Trophoblast cell (in vitro differentiated cells and primary cell): Measurements from ENCODE around the gene TSKS.
A peak's percentile ranks its signal among the peaks of the same experiment; 100 is the strongest.

Experiments used
- DNase-seq, 2 donors: peaks; one replicate each; pipeline ENCODE4 v3.0.0-alpha.2; 2016
- H2AFZ ChIP-seq: 2 replicates; pipeline ENCODE4 v1.6.1; 2013; ENCODE audit warnings: low read length, moderate library complexity, mild to moderate bottlenecking; ENCODE audit not compliant: insufficient read depth, poor library complexity
- H2AK5ac ChIP-seq: 2 replicates; pipeline ENCODE4 v1.6.1; 2013; ENCODE audit warnings: mild to moderate bottlenecking, low read length
- H2BK120ac ChIP-seq: 2 replicates; pipeline ENCODE4 v1.6.1; 2013; ENCODE audit warnings: low read length, mild to moderate bottlenecking, moderate library complexity; ENCODE audit not compliant: insufficient read depth, poor library complexity
- H2BK12ac ChIP-seq: 2 replicates; pipeline ENCODE4 v1.6.1; 2013; ENCODE audit warnings: mild to moderate bottlenecking, low read length, moderate library complexity
- H2BK5ac ChIP-seq: 2 replicates; pipeline ENCODE4 v1.6.1; 2013; ENCODE audit warnings: low read length, low read depth, moderate library complexity, mild to moderate bottlenecking; ENCODE audit not compliant: poor library complexity
- H3K14ac ChIP-seq: 2 replicates; pipeline ENCODE4 v1.6.1; 2013; ENCODE audit warnings: mild to moderate bottlenecking, low read length
- H3K18ac ChIP-seq: 2 replicates; pipeline ENCODE4 v1.6.1; 2013; ENCODE audit warnings: mild to moderate bottlenecking, low read length
- H3K23ac ChIP-seq: 2 replicates; pipeline ENCODE4 v1.6.1; 2013; ENCODE audit warnings: low read length
- H3K27ac ChIP-seq: 2 replicates; pipeline ENCODE4 v1.5.1; 2013; ENCODE audit warnings: low read depth, mild to moderate bottlenecking, inconsistent platforms, low read length, moderate library complexity
- H3K27me3 ChIP-seq: 2 replicates; pipeline ENCODE4 v1.6.1; 2013; ENCODE audit warnings: inconsistent platforms, mild to moderate bottlenecking, low read length, moderate library complexity; ENCODE audit not compliant: insufficient read depth
- H3K36me3 ChIP-seq, 2 experiments: 1 replicate in 1 of 2; 2 replicates in 1 of 2; pipeline ENCODE4 v1.6.1; 2013; ENCODE audit warnings: low read length in 2 of 2, mild to moderate bottlenecking in 2 of 2, moderate library complexity in 1 of 2; ENCODE audit not compliant: insufficient read depth in 2 of 2, control insufficient read depth in 1 of 2
- H3K4ac ChIP-seq: 2 replicates; pipeline ENCODE4 v1.6.1; 2013; ENCODE audit warnings: low read depth, mild to moderate bottlenecking, low read length, moderate library complexity
- H3K4me1 ChIP-seq, 2 experiments: 1 replicate in 1 of 2; 2 replicates in 1 of 2; pipeline ENCODE4 v1.6.1; 2013; ENCODE audit warnings: low read length in 2 of 2, mild to moderate bottlenecking in 2 of 2, moderate library complexity in 1 of 2; ENCODE audit not compliant: insufficient read depth in 2 of 2, control insufficient read depth in 1 of 2
- H3K4me2 ChIP-seq: 2 replicates; pipeline ENCODE4 v1.6.1; 2013; ENCODE audit warnings: inconsistent platforms, mild to moderate bottlenecking, low read length, moderate library complexity
- H3K4me3 ChIP-seq: 2 replicates; pipeline ENCODE4 v1.5.1; 2013; ENCODE audit warnings: mild to moderate bottlenecking, low read depth, low read length, inconsistent platforms
- H3K79me1 ChIP-seq: one replicate; pipeline ENCODE4 v1.6.1; 2013; ENCODE audit warnings: low read length
- H3K79me2 ChIP-seq: 2 replicates; pipeline ENCODE4 v1.6.1; 2013; ENCODE audit warnings: low read length, mild to moderate bottlenecking; ENCODE audit not compliant: control insufficient read depth, insufficient read depth, poor library complexity
- H3K9ac ChIP-seq: 2 replicates; pipeline ENCODE4 v1.6.1; 2013; ENCODE audit warnings: mild to moderate bottlenecking, low read length
- H3K9me3 ChIP-seq: 2 replicates; pipeline ENCODE4 v1.6.1; 2013; ENCODE audit warnings: low read depth, mild to moderate bottlenecking, control low read depth, inconsistent platforms, low read length; ENCODE audit not compliant: insufficient read depth
- H4K12ac ChIP-seq: 2 replicates; pipeline ENCODE4 v1.6.1; 2013; ENCODE audit warnings: low read depth, mild to moderate bottlenecking, low read length, moderate library complexity
- H4K8ac ChIP-seq: 2 replicates; pipeline ENCODE4 v1.6.1; 2013; ENCODE audit warnings: low read depth, mild to moderate bottlenecking, low read length, moderate library complexity
- H4K91ac ChIP-seq: one replicate; pipeline ENCODE4 v1.6.1; 2013; ENCODE audit warnings: low read depth, mild to moderate bottlenecking, low read length, moderate library complexity
- WGBS: extraction: QIAGEN DNeasy Blood & Tissue Kit; methylation state at CpG from one replicate; pipeline ENCODE4 v1.1.7; 2013; ENCODE audit warnings: missing lambda C conversion rate; ENCODE audit not compliant: insufficient read length, insufficient coverage; ENCODE audit errors: extremely low coverage; 5-methylcytosine and 5-hydroxymethylcytosine counted together

Gene TSKS

DNA sequence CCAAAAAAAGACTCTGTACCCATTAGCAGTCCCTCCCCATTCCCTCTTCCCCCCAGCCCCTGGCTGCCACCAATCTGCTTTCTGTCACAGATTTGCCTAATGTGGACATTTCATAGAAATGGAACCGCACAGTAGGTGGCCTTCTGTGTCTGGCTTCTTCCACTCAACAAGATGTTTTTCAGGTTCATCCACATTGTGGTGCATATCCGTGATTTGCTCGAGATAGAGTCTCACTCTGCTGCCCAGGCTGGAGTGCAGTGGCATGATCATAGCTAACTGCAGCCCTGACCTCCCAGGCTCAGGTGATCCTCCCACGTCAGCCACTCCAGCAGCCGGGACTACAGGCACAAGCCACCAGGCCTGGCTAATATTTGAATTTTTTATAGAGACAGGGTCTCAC is 24.6 kb upstream of the TSKS start:
- Histone ChIP-seq H2AK5ac (no peak overlapping the region), H3K9me3 (peaks cover 2% of the 10 kb centered on the region), H2BK5ac (no peak overlapping the region), H3K4ac (no peak overlapping the region), H3K9ac (no peak overlapping the region), H3K4me2 (no peak overlapping the region), H3K18ac (no peak overlapping the region), H3K79me1 (peaks cover 2% of the 10 kb centered on the region), H3K4me3 (no peak overlapping the region), H2AFZ (no peak overlapping the region), H4K91ac (no peak overlapping the region), H3K27ac (no peak overlapping the region), H3K79me2 (no peaks in the 10 kb centered on the region), H3K23ac (no peak overlapping the region), H2BK12ac (no peak overlapping the region), H3K4me1 (peaks cover 6 to 10% of the 10 kb centered on the region in 2 experiments), H3K14ac (no peak overlapping the region), H4K8ac (no peak overlapping the region), H4K12ac (no peak overlapping the region), H3K27me3 (no peaks in the 10 kb centered on the region), H3K36me3 (peaks cover 58 to 61% of the 10 kb centered on the region in 2 experiments), H2BK120ac (no peak overlapping the region)
- no CpG with 5 or more reads among the region's 5 CpGs for WGBS
- DNase-seq: peak; percentile 12 to 77

DNA sequence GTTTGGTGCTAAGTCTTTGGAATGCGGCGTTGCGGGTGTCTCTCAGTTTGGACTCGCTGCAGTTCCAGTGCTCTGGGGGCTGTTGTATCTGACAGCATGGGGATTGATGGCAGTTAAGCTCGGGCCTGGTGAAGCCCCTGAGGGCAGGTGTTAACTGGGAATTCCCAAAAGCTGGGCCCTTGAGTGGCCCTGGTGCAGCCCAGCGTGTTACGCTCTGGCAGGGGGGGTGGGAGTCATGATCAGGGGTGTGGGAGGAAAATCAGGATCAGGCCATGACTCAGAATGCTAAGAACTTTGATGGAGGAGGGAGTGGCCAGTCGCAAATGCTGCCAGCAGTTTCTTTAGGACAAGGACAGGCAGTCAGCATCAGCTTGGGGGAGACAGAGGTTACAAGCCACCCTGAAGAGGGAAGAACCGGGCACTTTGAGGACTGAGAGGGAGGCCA is 23.3 kb upstream of the TSKS start:
- Histone ChIP-seq H3K4me1 (peaks cover 6 to 10% of the 10 kb centered on the region in 2 experiments), H2AK5ac (peak overlapping the region; percentile 3), H4K91ac (no peak overlapping the region), H3K27me3 (no peaks in the 10 kb centered on the region), H3K4me3 (no peak overlapping the region), H2AFZ (no peak overlapping the region), H3K79me2 (no peaks in the 10 kb centered on the region), H3K14ac (no peak overlapping the region), H3K36me3 (peaks cover 52 to 56% of the 10 kb centered on the region in 2 experiments), H4K12ac (no peak overlapping the region), H3K27ac (peak overlapping the region; percentile 10), H3K9me3 (peaks cover 2% of the 10 kb centered on the region), H3K9ac (no peak overlapping the region), H2BK12ac (no peak overlapping the region), H3K4ac (no peak overlapping the region), H3K23ac (no peak overlapping the region), H3K79me1 (peaks cover 2% of the 10 kb centered on the region), H4K8ac (no peak overlapping the region), H2BK120ac (no peak overlapping the region), H3K18ac (no peak overlapping the region), H3K4me2 (peak overlapping the region; percentile 40), H2BK5ac (no peak overlapping the region)
- peak; percentile 13 to 24 for DNase-seq
- no CpG with 5 or more reads among the region's 9 CpGs for WGBS

DNA sequence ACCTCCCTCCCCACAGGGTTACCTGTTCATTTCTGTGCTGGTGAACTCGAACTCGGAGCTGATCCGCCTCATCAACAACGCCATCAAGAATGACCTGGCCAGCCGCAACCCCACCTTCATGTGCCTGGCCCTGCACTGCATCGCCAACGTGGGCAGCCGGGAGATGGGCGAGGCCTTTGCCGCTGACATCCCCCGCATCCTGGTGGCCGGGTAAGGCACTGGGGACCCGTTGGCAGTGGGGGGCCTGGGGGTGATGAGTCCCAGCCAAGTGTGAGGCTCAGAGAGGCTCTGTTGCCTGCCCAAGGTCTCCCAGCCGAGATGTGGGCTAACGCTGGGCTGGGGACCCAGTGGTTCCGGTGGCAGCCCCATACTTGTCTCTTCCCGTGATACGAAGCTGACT is 19.4 kb upstream of the TSKS start:
- H4K91ac ChIP-seq: no peak overlapping the region
- H4K8ac ChIP-seq: no peak overlapping the region
- H3K4me1 ChIP-seq: peaks cover 6 to 7% of the 10 kb centered on the region in 2 experiments
- H3K14ac ChIP-seq: no peak overlapping the region
- no peak overlapping the region for H3K27ac ChIP-seq
- H3K4me3 ChIP-seq: no peak overlapping the region
- no peak overlapping the region for H2BK5ac ChIP-seq
- no peak overlapping the region for H3K9ac ChIP-seq
- no peak overlapping the region for H2AK5ac ChIP-seq
- no peak for DNase-seq
- peaks cover 2% of the 10 kb centered on the region for H3K79me1 ChIP-seq
- no peak overlapping the region for H3K23ac ChIP-seq
- H3K36me3 ChIP-seq: peaks cover 31 to 34% of the 10 kb centered on the region in 2 experiments
- no peak overlapping the region for H4K12ac ChIP-seq
- no peak overlapping the region for H2AFZ ChIP-seq
- no peak overlapping the region for H3K18ac ChIP-seq
- H2BK12ac ChIP-seq: no peak overlapping the region
- no peaks in the 10 kb centered on the region for H3K9me3 ChIP-seq
- H2BK120ac ChIP-seq: no peak overlapping the region
- no peaks in the 10 kb centered on the region for H3K27me3 ChIP-seq
- H3K79me2 ChIP-seq: no peaks in the 10 kb centered on the region
- no peak overlapping the region for H3K4me2 ChIP-seq
- WGBS: no CpG with 5 or more reads among the region's 18 CpGs
- H3K4ac ChIP-seq: no peak overlapping the region

DNA sequence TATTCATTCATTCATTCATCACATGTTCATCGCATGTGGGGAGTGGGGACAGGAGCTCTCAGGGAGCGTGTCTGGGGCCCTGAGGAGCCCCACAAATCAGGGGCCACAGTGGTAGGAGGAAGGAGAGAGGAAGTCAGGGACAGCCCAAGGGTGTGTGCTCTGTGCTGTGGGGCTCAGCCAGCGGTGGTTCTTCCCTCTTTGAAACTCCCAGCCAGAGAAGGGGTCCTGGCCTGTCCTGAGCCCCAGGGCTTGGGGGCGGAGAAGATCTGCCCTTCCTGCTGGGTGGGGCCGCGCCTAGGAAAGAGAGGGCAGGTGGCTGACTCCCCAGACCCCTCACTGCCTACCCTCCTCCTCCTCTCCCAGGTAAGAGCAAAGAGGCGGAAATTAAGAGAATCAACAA is 18.3 kb upstream of the TSKS start:
- Histone ChIP-seq H3K4me2 (no peak overlapping the region), H4K8ac (no peak overlapping the region), H4K91ac (no peak overlapping the region), H3K79me1 (no peaks in the 10 kb centered on the region), H3K4me1 (peaks cover 0 to 2% of the 10 kb centered on the region in 2 experiments), H2AFZ (no peak overlapping the region), H3K23ac (no peak overlapping the region), H2BK12ac (no peak overlapping the region), H4K12ac (no peak overlapping the region), H2AK5ac (no peak overlapping the region), H3K9me3 (no peaks in the 10 kb centered on the region), H3K36me3 (peaks cover 31 to 34% of the 10 kb centered on the region in 2 experiments), H3K79me2 (no peaks in the 10 kb centered on the region), H3K27ac (no peak overlapping the region), H2BK120ac (no peak overlapping the region), H3K4me3 (no peak overlapping the region), H3K18ac (peak overlapping the region; percentile 61), H3K14ac (no peak overlapping the region), H2BK5ac (no peak overlapping the region), H3K9ac (no peak overlapping the region), H3K4ac (no peak overlapping the region), H3K27me3 (no peaks in the 10 kb centered on the region)
- no peak for DNase-seq
- WGBS: no CpG with 5 or more reads among the region's 7 CpGs
